Measurements from ENCODE around the gene FDXACB1. TPM values are rescaled to one million over a fixed set of nuclear protein-coding genes. Genes with fewer than 3 reads are reported as not detected.

FDXACB1 gene

GRCh38 chr11:111829185-111829968 lies 49.6 kb downstream of the FDXACB1 start:
- H2BK120ac ChIP-seq (ENCODE audit: low read depth, low read length): no peak overlapping the region
- no peaks in the 10 kb centered on the region for H3K27me3 ChIP-seq (ENCODE audit: control insufficient read depth in 1 of 2, insufficient read depth in 1 of 2, low read length in 2 of 2)
- H3K4me1 ChIP-seq (ENCODE audit: control insufficient read depth, insufficient read depth, low read depth, low read length): peaks cover 2% of the 10 kb centered on the region
- no peak overlapping the region for H3K23ac ChIP-seq (ENCODE audit: low read length in 2 of 2)
- no peak overlapping the region for H3K4me2 ChIP-seq (ENCODE audit: low read length, poor library complexity, severe bottlenecking)
- H3K4me3 ChIP-seq (ENCODE audit: insufficient read depth in 1 of 2, low read depth in 1 of 2, low read length in 2 of 2): no peak overlapping the region
- no peak overlapping the region for H3K4ac ChIP-seq (ENCODE audit: low read depth in 1 of 2, low read length in 2 of 2)
- peaks cover 4% of the 10 kb centered on the region for H3K79me1 ChIP-seq (replicated peaks; ENCODE audit: low read length, poor library complexity, severe bottlenecking)
- H2BK12ac ChIP-seq (ENCODE audit: low read length in 2 of 2): no peak overlapping the region
- H3K14ac ChIP-seq (ENCODE audit: low read length in 2 of 2): no peak overlapping the region
- no peak overlapping the region for H4K8ac ChIP-seq (ENCODE audit: low read length)
- no peak overlapping the region for H2AK5ac ChIP-seq (ENCODE audit: low read length, severe bottlenecking)
- no peaks in the 10 kb centered on the region for H3K9me3 ChIP-seq (ENCODE audit: control insufficient read depth, low read length)
- DNase-seq: no peak
- H2BK5ac ChIP-seq (ENCODE audit: low read depth, low read length, poor library complexity, severe bottlenecking): no peak overlapping the region
- H2AFZ ChIP-seq (ENCODE audit: low read depth, low read length): no peak overlapping the region
- H3K27ac ChIP-seq (ENCODE audit: low read length, poor library complexity, severe bottlenecking): no peak overlapping the region
- no peak overlapping the region for H3K18ac ChIP-seq (ENCODE audit: low read depth in 1 of 2, low read length in 2 of 2)
- H3K9ac ChIP-seq (ENCODE audit: low read length): peak overlapping the region; percentile 31
- 100% methylated on average over 2 of the region's 5 CpGs for WGBS
- H4K91ac ChIP-seq (ENCODE audit: low read length): no peak overlapping the region
- H2BK15ac ChIP-seq (ENCODE audit: low read depth, poor library complexity, severe bottlenecking): no peak overlapping the region
- peaks cover 12 to 15% of the 10 kb centered on the region in 2 experiments for H3K36me3 ChIP-seq (ENCODE audit: control insufficient read depth in 1 of 2, insufficient read depth in 2 of 2, low read depth in 1 of 2, low read length in 2 of 2)

GRCh38 chr11:111826322-111826950 lies 52.5 kb downstream of the FDXACB1 start:
- Histone ChIP-seq H3K4me2 (ENCODE audit: low read length, poor library complexity, severe bottlenecking) (no peak overlapping the region), H4K8ac (ENCODE audit: low read length) (no peak overlapping the region), H2BK15ac (ENCODE audit: low read depth, poor library complexity, severe bottlenecking) (no peak overlapping the region), H2AFZ (ENCODE audit: low read depth, low read length) (no peak overlapping the region), H3K4ac (ENCODE audit: low read depth in 1 of 2, low read length in 2 of 2) (no peak overlapping the region), H4K91ac (ENCODE audit: low read length) (no peak overlapping the region), H2AK5ac (ENCODE audit: low read length, severe bottlenecking) (no peak overlapping the region), H3K4me3 (ENCODE audit: insufficient read depth in 1 of 2, low read depth in 1 of 2, low read length in 2 of 2) (no peak overlapping the region), H3K9me3 (ENCODE audit: control insufficient read depth, low read length) (no peaks in the 10 kb centered on the region), H3K27me3 (ENCODE audit: control insufficient read depth in 1 of 2, insufficient read depth in 1 of 2, low read length in 2 of 2) (no peaks in the 10 kb centered on the region), H3K27ac (ENCODE audit: low read length, poor library complexity, severe bottlenecking) (no peak overlapping the region), H2BK120ac (ENCODE audit: low read depth, low read length) (no peak overlapping the region), H3K4me1 (ENCODE audit: control insufficient read depth, insufficient read depth, low read depth, low read length) (peaks cover 2% of the 10 kb centered on the region), H3K14ac (ENCODE audit: low read length in 2 of 2) (no peak overlapping the region), H3K79me1 (replicated peaks; ENCODE audit: low read length, poor library complexity, severe bottlenecking) (peaks cover 2% of the 10 kb centered on the region), H3K9ac (ENCODE audit: low read length) (peak overlapping the region; percentile 20), H3K36me3 (ENCODE audit: control insufficient read depth in 1 of 2, insufficient read depth in 2 of 2, low read depth in 1 of 2, low read length in 2 of 2) (peaks cover 9 to 17% of the 10 kb centered on the region in 2 experiments), H2BK5ac (ENCODE audit: low read depth, low read length, poor library complexity, severe bottlenecking) (no peak overlapping the region), H3K18ac (ENCODE audit: low read depth in 1 of 2, low read length in 2 of 2) (no peak overlapping the region), H3K23ac (ENCODE audit: low read length in 2 of 2) (no peak overlapping the region), H2BK12ac (ENCODE audit: low read length in 2 of 2) (no peak overlapping the region)
- 100% methylated on average over 1 of the region's 2 CpGs for WGBS
- DNase-seq: no peak

Small RNAs within 50 kb of the gene (small RNA-seq; reads per million reads assigned to genes)
- not detected for gene C11orf52 (ENCODE audit: low read depth)
- gene GNG5P3 (ENCODE audit: low read depth): not detected
- gene RNA5SP351 (ENCODE audit: low read depth): not detected
- not detected for gene RPL37AP8 (ENCODE audit: low read depth)
